Ramos (cell line): Measurements from ENCODE around the gene FGFR2.

Experiments
- in situ Hi-C: fragments of 300-500 bp; cut with MboI; formaldehyde crosslinking; loops from one replicate; pipeline ENCODE4 v1.14.3; 2022; ENCODE audit warnings: low sequenced_read_pairs; ENCODE audit not compliant: unreplicated experiment

FGFR2 gene

GRCh38 chr10:121611393-121612159 is 13.3 kb upstream of the FGFR2 start:
- in situ Hi-C loops, result no loop called here

GRCh38 chr10:121610798-121611323 is 12.6 kb upstream of the FGFR2 start:
- in situ Hi-C loops, result no loop called here

- in situ Hi-C loops, result no loop called here
Observed at GRCh38 chr10:121609426-121610380, 11.5 kb upstream of the FGFR2 start.

- in situ Hi-C loops, result no loop called here
Observed at GRCh38 chr10:121608469-121609190, 10.4 kb upstream of the FGFR2 start.

- in situ Hi-C loops, result no loop called here
Observed at GRCh38 chr10:121607310-121608055, 9.2 kb upstream of the FGFR2 start.

DNA sequence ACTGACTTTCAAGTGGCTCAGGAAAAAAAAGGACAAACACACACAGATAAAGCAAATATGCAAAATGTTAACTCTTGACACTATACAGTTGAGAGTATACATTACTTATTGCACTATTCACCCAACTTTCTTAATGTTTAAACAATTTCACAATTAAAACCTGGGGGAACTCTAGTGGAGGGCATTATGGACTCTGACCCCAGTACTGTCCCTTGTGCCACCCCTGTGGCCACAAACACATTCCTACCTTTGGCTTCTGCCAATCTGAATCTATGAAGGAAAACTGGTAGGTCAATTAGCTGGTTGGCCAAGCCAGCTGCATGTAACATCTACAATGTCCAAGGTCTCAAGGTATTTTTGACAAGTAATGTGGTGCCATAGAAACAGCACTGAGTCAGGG is 7.5 kb upstream of the FGFR2 start:
- in situ Hi-C loops, result no loop called here

DNA sequence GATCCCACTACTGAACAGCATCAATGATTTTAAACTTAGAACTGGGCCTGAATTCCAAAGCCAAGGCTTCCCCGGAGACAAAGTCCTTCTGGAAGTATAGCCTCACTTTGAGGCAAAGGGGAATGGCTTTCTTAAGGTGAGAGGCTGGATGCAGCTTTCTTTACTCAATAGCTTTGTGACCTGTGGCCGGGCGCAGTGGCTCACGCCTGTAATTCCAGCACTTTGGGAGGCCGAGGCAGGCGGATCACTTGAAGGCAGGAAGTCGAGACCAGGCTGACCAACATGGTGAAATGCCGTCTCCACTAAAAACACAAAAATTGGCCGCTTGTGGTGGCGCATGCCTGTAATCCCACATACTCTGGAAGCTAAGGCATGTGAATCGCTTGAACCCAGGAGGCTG is 3.2 kb upstream of the FGFR2 start:
- in situ Hi-C loops, result no loop called here

DNA sequence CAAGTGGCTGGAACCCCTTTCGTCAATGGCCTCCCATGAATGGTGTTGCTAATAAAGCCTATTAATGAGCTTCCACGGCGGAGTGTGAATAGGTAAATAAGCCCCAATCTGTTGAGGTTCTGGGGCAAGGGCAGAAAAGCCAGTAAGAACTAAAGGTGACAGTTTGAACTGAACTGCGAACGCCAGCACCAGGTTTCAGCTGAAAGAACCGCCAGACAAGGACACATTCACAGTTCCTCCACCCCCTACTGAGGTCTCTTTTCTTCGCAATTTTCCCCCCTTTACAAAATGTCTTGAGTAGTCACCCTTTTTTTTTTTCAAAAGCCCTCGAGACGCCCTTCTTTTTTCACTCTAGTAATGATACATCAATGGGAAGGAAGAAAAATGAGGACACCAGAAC is 2.4 kb upstream of the FGFR2 start:
- in situ Hi-C loops, result no loop called here

DNA sequence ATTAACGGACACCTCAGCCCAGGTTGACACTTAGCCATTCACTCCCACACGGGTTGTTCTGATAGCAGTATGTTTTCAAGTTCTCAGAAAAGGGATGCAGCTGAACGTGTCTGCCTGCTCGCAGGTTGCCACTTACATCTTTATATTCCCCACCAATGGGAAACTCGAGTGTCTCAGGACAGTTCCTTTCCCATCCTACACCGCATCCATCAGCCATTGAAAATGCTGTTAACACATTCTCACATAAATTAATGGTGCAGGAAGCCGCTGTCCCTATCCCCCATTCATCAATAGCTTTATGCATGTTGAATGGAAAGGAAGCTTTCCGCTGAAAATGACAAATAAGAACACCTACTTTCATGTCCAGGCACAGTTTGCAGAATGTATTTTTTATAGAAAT is 1.7 kb upstream of the FGFR2 start:
- in situ Hi-C loops, result no loop called here

GRCh38 chr10:121597504-121598262 is 561 bp downstream of the FGFR2 start:
- in situ Hi-C loops, result no loop called here

- in situ Hi-C loops, result no loop called here
Observed at GRCh38 chr10:121596689-121597503, 1.3 kb downstream of the FGFR2 start.

GRCh38 chr10:121595806-121596688 is 2.2 kb downstream of the FGFR2 start:
- in situ Hi-C loops, result no loop called here

DNA sequence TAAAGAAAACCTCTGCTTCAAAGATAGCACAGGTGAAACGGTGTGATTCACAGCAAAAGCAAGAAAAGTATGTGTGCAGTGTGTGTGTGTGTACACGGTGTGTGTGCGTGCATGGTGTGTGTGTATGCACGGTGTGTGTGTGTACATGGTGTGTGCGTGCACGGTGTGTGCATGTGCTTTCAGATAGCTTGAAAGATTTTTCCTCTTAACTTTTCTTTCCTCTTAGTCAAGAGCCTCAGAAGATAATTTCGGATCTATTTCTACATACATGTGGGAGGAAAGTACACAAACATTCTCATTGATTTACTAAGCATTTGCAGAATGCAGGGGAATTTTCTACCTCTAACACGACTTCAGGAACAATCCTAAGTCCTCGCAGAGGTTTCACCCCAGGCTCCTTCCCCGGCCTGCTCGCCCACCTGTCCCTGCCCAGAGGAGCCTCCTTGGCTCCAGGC is 2.9 kb downstream of the FGFR2 start:
- in situ Hi-C loops, result no loop called here

DNA sequence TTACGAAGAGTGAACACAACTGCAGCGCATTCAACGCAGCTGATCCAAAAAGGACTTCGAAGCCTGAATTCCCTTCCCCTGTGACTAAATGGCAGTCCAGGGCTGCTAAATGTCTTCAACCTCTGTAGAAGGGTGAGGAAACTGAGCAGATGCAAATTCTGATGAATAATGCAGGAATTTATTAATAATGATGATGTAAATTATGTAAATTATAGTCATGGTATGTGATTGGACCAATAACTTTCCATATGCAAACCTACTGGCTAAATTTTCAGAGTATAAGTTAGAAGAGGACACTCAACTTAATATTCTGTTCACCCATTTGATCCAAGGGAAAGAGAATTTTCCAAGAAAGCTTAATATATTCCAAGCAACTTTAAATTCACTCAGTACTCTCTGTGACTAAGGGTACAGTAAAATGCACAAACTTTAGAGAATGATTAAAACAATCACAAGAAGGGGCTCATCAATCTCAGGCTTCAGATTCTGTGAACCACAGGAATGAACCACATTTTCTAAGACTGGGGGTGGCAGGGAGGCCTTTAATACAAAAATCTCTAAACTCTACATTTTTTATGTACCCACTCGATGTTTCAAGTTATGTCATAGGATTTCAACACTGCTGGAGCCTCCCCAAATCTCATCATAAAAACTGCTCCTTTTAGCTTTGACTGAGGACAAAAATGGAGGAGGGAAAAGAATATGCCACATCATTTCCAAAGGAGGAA is 3.5 kb downstream of the FGFR2 start:
- in situ Hi-C loops, result no loop called here

- in situ Hi-C loops, result no loop called here
Observed at GRCh38 chr10:121594076-121594475, 4.2 kb downstream of the FGFR2 start.

DNA sequence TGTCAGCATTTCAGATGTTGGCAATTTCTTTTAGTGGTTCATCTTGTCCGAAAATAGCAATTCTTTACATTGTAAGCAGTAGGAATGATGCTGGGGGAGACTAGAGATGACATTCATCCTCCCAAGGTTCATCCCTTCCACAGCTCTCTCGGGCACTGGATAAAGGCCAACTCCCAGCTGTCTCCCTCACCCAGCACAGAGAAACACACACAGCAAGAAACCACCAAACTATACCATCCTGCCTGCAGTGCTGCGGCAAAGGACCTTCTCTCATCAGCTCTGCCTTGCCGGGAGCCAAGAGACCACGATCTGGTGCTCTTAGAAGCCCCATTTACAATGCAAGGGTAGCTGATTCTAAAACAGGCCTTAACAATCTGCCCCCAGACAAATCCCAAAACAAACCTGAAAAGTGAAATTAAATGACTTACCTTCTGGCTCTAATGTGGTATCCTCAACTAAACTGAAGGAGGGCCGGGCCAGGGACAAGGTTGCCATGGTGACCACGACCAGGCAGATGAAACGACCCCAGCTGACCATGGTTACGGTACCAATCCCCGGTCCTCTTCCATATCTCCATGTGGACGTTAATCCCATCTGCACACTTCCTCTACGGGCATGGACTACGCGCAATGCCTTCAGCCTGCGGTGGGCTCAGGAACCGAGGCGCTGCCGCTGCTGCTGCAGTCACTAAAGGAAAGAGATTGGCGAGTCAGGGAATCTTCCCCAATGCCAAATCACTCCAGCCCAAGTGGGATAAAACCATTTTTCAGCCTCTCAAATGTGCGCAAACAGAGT is 4.8 kb downstream of the FGFR2 start:
- in situ Hi-C loops, result no loop called here
